Loucy (cell line): ENCODE measurements around the gene DUS3L.

Experiments
- EZH2phosphoT487 ChIP-seq: fragments of 200-600 bp; IDR thresholded peaks from 2 replicates; pipeline ENCODE4 v1.6.1; 2018; ENCODE audit warnings: antibody characterized with exemption, mild to moderate bottlenecking, moderate library complexity, borderline replicate concordance
- TF ChIP-seq, protein P1 (sequence below): fragments of 200-600 bp; sonication (generic); conservative IDR thresholded peaks from 2 replicates; pipeline ENCODE4 v1.5.1; 2014; ENCODE audit warnings: mild to moderate bottlenecking, antibody characterized with exemption, low read length

DNA sequence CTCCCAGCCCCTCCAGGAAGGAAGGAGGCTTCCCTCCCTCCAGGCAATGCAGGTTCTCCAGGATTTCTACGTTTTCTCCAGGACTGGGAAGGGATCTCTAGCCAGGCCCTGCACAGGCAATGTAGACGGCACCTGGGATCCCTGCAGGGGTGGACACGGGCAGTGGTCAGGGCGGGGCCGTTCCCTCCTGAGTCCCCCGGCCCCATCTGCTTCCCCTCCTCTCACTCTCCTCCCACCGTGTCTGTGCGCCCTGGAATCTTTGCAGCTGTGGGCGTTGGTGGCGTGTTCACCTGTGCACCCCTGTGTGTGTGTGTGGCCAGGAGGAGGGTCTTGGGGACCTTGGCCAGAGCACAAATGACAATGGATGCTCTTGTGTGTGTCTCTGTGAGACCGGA, 23.9 kb upstream of the DUS3L start:
- TF ChIP-seq, protein P1, sequence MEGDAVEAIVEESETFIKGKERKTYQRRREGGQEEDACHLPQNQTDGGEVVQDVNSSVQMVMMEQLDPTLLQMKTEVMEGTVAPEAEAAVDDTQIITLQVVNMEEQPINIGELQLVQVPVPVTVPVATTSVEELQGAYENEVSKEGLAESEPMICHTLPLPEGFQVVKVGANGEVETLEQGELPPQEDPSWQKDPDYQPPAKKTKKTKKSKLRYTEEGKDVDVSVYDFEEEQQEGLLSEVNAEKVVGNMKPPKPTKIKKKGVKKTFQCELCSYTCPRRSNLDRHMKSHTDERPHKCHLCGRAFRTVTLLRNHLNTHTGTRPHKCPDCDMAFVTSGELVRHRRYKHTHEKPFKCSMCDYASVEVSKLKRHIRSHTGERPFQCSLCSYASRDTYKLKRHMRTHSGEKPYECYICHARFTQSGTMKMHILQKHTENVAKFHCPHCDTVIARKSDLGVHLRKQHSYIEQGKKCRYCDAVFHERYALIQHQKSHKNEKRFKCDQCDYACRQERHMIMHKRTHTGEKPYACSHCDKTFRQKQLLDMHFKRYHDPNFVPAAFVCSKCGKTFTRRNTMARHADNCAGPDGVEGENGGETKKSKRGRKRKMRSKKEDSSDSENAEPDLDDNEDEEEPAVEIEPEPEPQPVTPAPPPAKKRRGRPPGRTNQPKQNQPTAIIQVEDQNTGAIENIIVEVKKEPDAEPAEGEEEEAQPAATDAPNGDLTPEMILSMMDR = no peak
- no peak for TF ChIP-seq EZH2phosphoT487
